OCI-LY1 (cell line): Measurements from ENCODE around the gene PPP1R7.

Experiments used
- H2AFZ ChIP-seq: fragments of 200-600 bp; sonication (generic), shearing (Covaris generic); 2 replicates; pipeline ENCODE4 v1.6.0; 2014; ENCODE audit warnings: antibody characterized with exemption, mild to moderate bottlenecking, low read length
- H3F3A ChIP-seq: fragments of 200-600 bp; sonication (generic), shearing (Covaris generic); 2 replicates; pipeline ENCODE4 v1.6.0; 2014; ENCODE audit warnings: mild to moderate bottlenecking, antibody characterized with exemption, low read length, moderate library complexity; ENCODE audit not compliant: insufficient read depth
- H3K27ac ChIP-seq: fragments of 200-600 bp; sonication (generic); 2 replicates; pipeline ENCODE4 v1.5.1; 2014; ENCODE audit warnings: low read length, mixed run types, mild to moderate bottlenecking, low read depth; ENCODE audit not compliant: poor library complexity, severe bottlenecking
- H3K27me3 ChIP-seq: fragments of 200-600 bp; sonication (generic); 2 replicates; pipeline ENCODE4 v1.6.0; 2014; ENCODE audit warnings: antibody characterized with exemption, mild to moderate bottlenecking, low read length, moderate library complexity; ENCODE audit not compliant: insufficient read depth
- H3K36me3 ChIP-seq: fragments of 200-600 bp; sonication (generic); 2 replicates; pipeline ENCODE4 v1.6.1; 2014; ENCODE audit warnings: mild to moderate bottlenecking, antibody characterized with exemption, low read length, moderate library complexity, mixed read lengths; ENCODE audit not compliant: insufficient read depth
- H3K4me1 ChIP-seq: fragments of 200-600 bp; sonication (generic); 2 replicates; pipeline ENCODE4 v1.5.1; 2014; ENCODE audit warnings: mild to moderate bottlenecking, low read length, moderate library complexity; ENCODE audit not compliant: insufficient read depth, severe bottlenecking
- H3K4me2 ChIP-seq: fragments of 200-600 bp; sonication (generic), shearing (Covaris generic); 2 replicates; pipeline ENCODE4 v1.6.1; 2014; ENCODE audit warnings: low read length
- H3K4me3 ChIP-seq: fragments of 200-600 bp; sonication (generic); 2 replicates; pipeline ENCODE4 v1.5.1; 2014; ENCODE audit warnings: low read length, low read depth, mild to moderate bottlenecking, mixed read lengths; ENCODE audit not compliant: poor library complexity, severe bottlenecking
- H3K79me2 ChIP-seq: fragments of 200-600 bp; shearing (Covaris generic); 2 replicates; pipeline ENCODE4 v1.6.1; 2016; ENCODE audit warnings: mixed run types, low read length, mixed read lengths; ENCODE audit not compliant: insufficient read depth
- H3K9ac ChIP-seq: fragments of 200-600 bp; sonication (generic), shearing (Covaris generic); 2 replicates; pipeline ENCODE4 v1.6.1; 2014; ENCODE audit warnings: mild to moderate bottlenecking, low read length, mixed read lengths
- H3K9me2 ChIP-seq: fragments of 200-600 bp; sonication (generic), shearing (Covaris generic); 2 replicates; pipeline ENCODE4 v1.6.1; 2014; ENCODE audit warnings: low read depth, mild to moderate bottlenecking, low read length, mixed read lengths
- H3K9me3 ChIP-seq: fragments of 200-600 bp; shearing (Covaris generic); 2 replicates; pipeline ENCODE4 v1.6.1; 2014; ENCODE audit warnings: low read length, mixed read lengths
- H4K20me1 ChIP-seq: fragments of 200-600 bp; sonication (generic), shearing (Covaris generic); 2 replicates; pipeline ENCODE4 v1.6.0; 2016; ENCODE audit warnings: mild to moderate bottlenecking, low read length; ENCODE audit not compliant: insufficient read depth
- CTCF ChIP-seq: fragments of 200-600 bp; sonication (generic), shearing (Covaris generic); IDR thresholded peaks from 2 replicates; pipeline ENCODE4 v1.5.1; 2017; ENCODE audit warnings: mild to moderate bottlenecking, antibody characterized with exemption, low read length, moderate library complexity, mixed read lengths
- EZH2 ChIP-seq: fragments of 200-600 bp; sonication (generic), shearing (Covaris generic); IDR thresholded peaks from 2 replicates; pipeline ENCODE4 v1.8.0; 2017; ENCODE audit warnings: borderline replicate concordance, mixed run types, mild to moderate bottlenecking, antibody characterized with exemption, low read length, moderate library complexity, mixed read lengths

The PPP1R7 gene

GRCh38 chr2:241209271-241209670, 59.0 kb downstream of the PPP1R7 start:
- H3K79me2 ChIP-seq = no peaks in the 10 kb centered on the region
- H3K4me3 ChIP-seq = no peak overlapping the region

GRCh38 chr2:241211276-241211675, 61.0 kb downstream of the PPP1R7 start:
- H3K79me2 ChIP-seq = no peaks in the 10 kb centered on the region
- no peaks in the 10 kb centered on the region for H3K9me3 ChIP-seq
- no peaks in the 10 kb centered on the region for H3K4me1 ChIP-seq
- no peak overlapping the region for H3K4me3 ChIP-seq
- H3K27ac ChIP-seq = no peak overlapping the region
- H4K20me1 ChIP-seq = no peaks in the 10 kb centered on the region
- H3F3A ChIP-seq = no peaks in the 10 kb centered on the region
- H3K27me3 ChIP-seq = peaks cover 3% of the 10 kb centered on the region; the same call in 1 of the 2 replicates
- no peak for TF ChIP-seq CTCF
- no peak for TF ChIP-seq EZH2
- H3K9ac ChIP-seq = no peak overlapping the region
- no peaks in the 10 kb centered on the region for H3K36me3 ChIP-seq
- H2AFZ ChIP-seq = no peak overlapping the region
- H3K4me2 ChIP-seq = no peak overlapping the region
- no peaks in the 10 kb centered on the region for H3K9me2 ChIP-seq

More at GRCh38 chr2:241209271-241209670, 59.0 kb downstream of the PPP1R7 start:
- Histone ChIP-seq H3K9me2 (no peaks in the 10 kb centered on the region), H3K4me1 (no peaks in the 10 kb centered on the region), H4K20me1 (no peaks in the 10 kb centered on the region), H3K27me3 (peaks cover 3% of the 10 kb centered on the region; the same call in 1 of the 2 replicates), H3K9me3 (no peaks in the 10 kb centered on the region), H3K36me3 (no peaks in the 10 kb centered on the region), H3K9ac (no peak overlapping the region), H2AFZ (no peak overlapping the region), H3K27ac (no peak overlapping the region), H3K4me2 (no peak overlapping the region), H3F3A (no peaks in the 10 kb centered on the region)
- TF ChIP-seq EZH2 (no peak), CTCF (no peak)

- no peaks in the 10 kb centered on the region for H3K79me2 ChIP-seq
- H4K20me1 ChIP-seq = no peaks in the 10 kb centered on the region
- peaks cover 3% of the 10 kb centered on the region; the same call in 1 of the 2 replicates for H3K27me3 ChIP-seq
- no peak overlapping the region for H3K4me2 ChIP-seq
- H3K36me3 ChIP-seq = no peaks in the 10 kb centered on the region
- no peak overlapping the region for H3K27ac ChIP-seq
- H3K9me2 ChIP-seq = no peaks in the 10 kb centered on the region
- H3K4me1 ChIP-seq = peaks cover 4% of the 10 kb centered on the region
- no peak overlapping the region for H3K4me3 ChIP-seq
- no peak overlapping the region for H3K9ac ChIP-seq
- H2AFZ ChIP-seq = no peak overlapping the region
- no peaks in the 10 kb centered on the region for H3F3A ChIP-seq
- H3K9me3 ChIP-seq = no peaks in the 10 kb centered on the region
- TF ChIP-seq CTCF (no peak), EZH2 (no peak)
Observed at GRCh38 chr2:241213041-241213440, 62.8 kb downstream of the PPP1R7 start.
